IPS-11a (cell line): Measurements from ENCODE around the gene SCUBE3.

Experiments
- H3K4me3 ChIP-seq: one replicate; pipeline ENCODE4 v1.5.1; 2013; ENCODE audit warnings: low read depth, low read length, control low read depth

Gene SCUBE3

GRCh38 chr6:35297601-35298481, 84.1 kb downstream of the SCUBE3 start, which contains the start of gene DEF6:
DEF6 (plus strand) TSS chr6:35297818; CDS start chr6:35297857, 39 bp downstream.
- H3K4me3 ChIP-seq = no peak within 1 kb of the TSS

- no peak overlapping the region for H3K4me3 ChIP-seq
Measured at GRCh38 chr6:35298625-35299140, 84.9 kb downstream of the SCUBE3 start.

- no peak overlapping the region for H3K4me3 ChIP-seq
Measured at GRCh38 chr6:35299674-35300073, 85.9 kb downstream of the SCUBE3 start.

- no peak overlapping the region for H3K4me3 ChIP-seq
Measured at GRCh38 chr6:35300848-35301247, 87.1 kb downstream of the SCUBE3 start.
